GM19397 (cell line): ENCODE data around the gene LOXL3.

Source experiments
- ATAC-seq: cut with Tn5 transposase; IDR thresholded peaks from one replicate; pipeline ENCODE4 v1.9.1; 2021; ENCODE audit warnings: mild to moderate bottlenecking, moderate library complexity; ENCODE audit not compliant: unreplicated experiment

LOXL3 gene

GRCh38 chr2:74530239-74531187, 23.2 kb downstream of the LOXL3 start:
- peak; percentile 30 for ATAC-seq

- ATAC-seq, result peak; percentile 80
Observed at GRCh38 chr2:74529357-74530238, 24.1 kb downstream of the LOXL3 start, which contains the start of the genes AUP1 and HTRA2. TSS of gene AUP1 (minus strand) at chr2:74529706. CDS start at chr2:74529629, 77 bp downstream. TSS of gene HTRA2 (plus strand) at chr2:74529933. CDS start at chr2:74530007, 74 bp downstream.

DNA sequence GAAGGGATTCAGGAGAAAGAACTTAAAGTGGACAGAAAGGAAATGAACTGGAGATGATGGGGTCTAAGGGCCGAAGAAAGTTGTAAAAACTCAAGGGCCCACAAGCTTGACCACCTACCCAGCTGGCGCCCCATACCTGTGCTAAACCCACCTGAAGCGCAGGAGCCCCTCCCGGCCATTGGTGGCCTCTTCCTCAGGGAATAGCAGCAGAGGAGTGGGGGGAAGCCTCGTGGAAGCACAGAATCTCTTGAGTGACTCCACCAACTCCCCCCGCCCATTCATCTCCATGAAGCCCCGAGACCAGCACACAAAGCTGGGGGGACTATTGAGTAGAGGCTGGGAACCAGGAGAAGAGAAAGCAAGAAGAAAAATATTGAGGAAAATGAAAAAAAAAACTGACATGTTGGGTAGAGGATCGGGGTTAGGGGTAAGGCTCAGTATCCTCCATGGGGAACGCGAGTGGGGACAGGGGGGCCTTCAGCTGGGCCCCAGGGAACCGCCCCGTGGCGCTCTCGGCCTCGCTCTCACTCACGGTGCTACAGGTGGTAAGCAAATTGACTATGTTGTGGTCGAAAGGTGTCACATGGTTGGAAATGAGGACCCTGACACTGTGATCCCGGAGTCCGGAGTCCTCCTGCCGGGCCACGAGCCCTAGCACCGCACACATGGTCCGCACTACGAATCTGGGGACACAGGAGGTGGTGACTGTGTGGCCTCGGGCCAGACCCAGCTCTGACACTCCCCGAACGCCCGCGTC, 25.0 kb downstream of the LOXL3 start:
- ATAC-seq, result peak; percentile 6

DNA sequence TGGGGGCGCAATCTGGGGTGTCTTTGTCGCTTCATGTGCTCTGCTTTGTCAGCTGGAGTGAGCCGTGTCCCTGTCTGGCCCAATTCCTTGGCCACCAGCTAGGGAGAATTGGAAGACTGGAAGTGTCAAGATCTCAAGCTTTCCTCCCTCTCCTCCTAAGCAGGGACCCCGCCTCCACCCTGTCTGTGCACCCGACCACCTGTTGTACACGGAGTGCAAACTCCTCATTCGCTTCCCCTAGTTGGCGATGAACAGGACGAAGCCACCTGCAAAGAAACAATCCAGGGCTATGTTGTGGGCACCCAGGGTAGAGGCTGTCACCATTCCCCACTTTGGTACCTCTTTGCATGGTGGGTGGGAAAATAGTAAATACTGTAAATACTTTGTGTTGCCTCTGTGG, 26.0 kb downstream of the LOXL3 start:
- no peak for ATAC-seq

DNA sequence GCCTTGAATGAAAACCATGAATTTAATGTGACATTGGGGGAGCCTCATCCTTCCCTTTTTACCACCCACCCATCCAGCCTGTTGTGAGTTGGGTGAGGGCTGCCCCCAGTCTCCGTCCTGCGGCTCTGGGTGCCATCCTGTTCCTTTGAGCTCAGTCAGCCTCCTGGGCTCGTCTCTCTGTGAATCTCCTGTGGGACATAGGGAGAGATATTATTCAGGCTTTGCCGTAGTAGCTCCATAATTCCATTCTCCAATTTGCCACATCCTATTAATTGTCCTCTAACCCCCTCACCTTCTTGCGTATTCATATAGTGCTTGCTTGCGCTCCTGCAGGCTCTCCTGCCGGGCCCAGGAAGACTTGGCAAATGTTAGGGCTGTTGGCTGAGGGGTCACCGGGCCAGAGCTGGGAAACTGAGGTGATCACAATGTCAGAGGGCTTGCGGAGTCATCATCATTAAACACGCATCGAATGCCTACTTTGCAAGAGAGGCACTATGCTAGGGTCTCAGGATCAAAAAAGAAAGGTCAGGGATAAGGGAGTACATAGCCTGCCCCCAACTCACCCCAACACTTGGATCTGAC, 27.0 kb downstream of the LOXL3 start:
- ATAC-seq, result no peak

DNA sequence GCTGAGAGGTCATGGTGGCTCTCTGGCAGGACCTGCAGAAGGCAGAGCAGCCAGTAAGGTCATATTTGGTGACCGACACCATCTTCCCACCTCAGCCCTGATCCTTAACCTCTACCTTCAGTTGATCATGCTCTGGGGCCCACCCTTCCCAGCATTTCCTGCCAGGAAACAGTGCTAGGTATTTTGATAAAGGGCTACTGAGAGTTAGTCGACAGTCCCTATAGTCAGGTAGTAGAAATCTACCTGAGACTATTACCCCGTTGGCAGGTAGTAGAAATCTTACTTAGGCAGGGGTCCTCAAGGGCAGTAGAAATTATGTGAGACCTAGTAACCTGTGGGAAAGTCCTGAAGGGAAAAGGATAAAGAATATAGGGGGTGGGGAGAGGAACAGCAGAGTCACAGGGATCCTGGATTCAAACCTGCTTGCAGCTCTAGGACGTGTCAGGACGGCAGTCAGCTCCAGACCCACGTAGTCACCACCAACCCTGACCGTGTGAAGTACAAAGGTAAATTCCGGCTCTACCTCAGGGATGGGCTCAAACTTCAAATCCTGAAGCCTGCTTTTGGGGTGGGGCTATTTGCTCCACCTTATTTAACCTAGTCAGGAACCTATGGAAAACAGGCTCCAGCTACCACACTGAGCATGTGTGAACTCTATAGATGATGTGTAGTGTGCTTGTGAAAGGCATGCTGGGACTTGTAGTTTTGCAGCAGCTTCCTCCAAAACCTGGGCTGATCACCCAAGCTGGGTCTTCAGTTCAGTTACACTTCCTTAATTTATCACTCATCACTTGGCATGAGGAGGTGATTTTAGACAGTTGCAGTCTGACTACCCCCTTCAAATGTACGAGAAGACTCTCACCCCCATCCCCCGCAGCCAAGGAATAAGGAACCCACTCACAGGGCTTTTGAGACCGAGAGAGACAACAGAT, 27.8 kb downstream of the LOXL3 start, which contains the start of gene DQX1:
TSS of gene DQX1 (minus strand) at position 515 of the 932 bp plus-strand sequence. CDS start at position 13, 502 bp downstream.
- ATAC-seq, result no peak

DNA sequence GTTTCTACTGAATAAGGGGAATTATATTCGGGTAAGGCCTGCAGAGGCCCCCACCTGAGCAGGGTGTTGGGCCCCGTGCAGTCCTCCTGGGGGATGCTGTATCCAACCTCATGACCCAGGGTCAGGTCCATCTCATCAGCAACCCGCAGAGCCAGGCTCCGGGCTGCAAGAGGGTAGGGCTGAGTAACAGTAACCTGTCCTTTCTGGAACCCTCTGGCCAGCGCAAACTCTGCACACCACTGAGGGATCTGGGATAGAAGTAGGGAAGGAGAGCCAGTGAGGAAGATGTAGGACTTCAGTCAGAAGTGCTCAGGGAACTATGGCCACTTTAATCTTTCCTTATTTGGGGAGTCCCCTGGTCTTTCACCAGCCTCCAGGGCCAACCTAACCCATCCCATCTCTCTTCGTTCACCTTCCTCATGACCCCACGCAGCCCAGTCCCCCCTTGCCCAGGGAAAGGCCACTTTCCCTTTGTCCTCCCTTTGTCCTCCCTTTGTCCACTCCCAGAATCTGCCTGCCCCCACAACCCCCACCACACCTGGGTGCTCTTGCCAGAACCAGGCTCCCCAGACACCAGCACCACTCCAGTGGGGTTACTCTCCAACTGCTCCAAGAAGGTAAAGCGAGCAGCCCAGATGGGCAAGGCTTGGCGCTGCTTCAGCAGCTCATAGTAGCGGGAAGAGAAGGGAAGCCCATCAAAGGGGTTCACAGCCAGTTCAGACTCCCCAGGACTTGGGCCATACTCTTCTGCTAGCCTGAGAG, 28.6 kb downstream of the LOXL3 start:
- no peak for ATAC-seq

DNA sequence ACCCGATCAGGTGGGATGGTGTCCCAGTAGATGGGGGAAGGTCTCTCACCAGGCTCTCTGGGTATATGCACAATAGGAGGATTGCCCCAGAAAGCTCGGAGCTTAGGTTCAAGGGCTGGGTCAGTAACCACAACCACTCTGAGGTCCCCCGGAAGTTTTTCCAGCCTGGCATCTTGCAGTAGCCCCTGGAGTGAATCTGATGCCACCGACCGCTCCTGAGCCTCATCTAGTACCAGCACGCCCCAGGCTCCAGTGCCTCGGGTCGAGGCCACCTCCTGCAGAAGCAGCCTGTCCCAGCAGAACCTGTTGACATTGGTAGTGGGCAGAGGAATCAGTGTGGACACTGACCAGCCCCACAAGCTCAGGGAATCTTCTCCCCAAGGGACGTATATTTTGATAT, 29.7 kb downstream of the LOXL3 start:
- no peak for ATAC-seq

GRCh38 chr2:74522516-74522915, 31.2 kb downstream of the LOXL3 start:
- no peak for ATAC-seq

DNA sequence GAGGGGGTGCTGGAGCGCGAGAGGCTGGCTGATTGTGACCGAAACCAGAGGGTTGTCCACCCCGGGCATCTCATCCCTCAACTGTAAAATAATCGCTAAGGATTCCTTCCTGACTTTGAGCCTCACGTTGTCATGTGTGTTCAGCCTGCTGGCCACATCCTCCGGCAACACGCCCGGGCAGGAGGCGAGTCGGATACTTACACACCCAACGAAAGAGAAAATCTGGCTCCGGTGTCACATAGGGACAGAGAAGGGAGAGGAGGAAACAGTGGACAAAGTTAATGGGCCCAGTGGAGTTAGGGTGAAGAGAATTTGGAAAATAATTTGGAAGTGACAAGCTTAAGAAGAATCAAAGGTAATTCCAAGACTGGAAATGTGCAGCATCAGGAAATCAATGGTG, 37.1 kb downstream of the LOXL3 start:
- ATAC-seq, result no peak

DNA sequence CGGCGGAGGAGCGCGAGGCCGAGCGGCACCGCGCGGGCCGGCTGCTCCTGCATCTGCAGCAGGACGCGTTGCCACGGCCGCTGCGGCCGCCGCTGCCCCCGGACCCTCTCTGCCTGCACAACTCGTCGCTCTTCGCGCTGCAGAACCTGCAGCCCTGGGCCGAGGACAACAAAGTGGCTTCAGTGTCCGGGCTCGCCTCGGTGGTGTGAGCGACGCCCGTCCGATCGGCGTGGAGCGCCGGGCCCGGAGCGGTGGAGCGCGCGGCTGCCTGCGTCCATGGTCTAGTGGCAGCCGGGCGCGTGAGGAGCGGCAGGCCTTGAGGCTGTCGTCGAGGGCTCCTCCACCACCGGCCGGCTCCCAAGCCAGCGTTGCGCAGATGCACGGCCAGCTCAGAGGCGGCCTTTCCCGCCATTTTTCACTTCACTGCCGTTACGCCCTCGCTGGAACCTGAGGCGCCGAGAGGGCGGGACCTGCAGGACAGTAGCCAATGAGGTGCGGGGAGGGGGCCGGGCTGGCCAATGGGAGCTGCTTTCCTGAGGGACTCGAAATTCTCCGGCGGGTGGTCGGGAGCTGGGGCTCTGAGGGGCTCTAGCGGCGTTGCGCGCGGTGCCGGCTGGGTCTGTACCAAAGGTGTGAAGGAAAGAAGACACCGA, 37.6 kb downstream of the LOXL3 start:
- peak; percentile 68 for ATAC-seq

GRCh38 chr2:74515271-74515980, 38.3 kb downstream of the LOXL3 start:
- no peak for ATAC-seq

DNA sequence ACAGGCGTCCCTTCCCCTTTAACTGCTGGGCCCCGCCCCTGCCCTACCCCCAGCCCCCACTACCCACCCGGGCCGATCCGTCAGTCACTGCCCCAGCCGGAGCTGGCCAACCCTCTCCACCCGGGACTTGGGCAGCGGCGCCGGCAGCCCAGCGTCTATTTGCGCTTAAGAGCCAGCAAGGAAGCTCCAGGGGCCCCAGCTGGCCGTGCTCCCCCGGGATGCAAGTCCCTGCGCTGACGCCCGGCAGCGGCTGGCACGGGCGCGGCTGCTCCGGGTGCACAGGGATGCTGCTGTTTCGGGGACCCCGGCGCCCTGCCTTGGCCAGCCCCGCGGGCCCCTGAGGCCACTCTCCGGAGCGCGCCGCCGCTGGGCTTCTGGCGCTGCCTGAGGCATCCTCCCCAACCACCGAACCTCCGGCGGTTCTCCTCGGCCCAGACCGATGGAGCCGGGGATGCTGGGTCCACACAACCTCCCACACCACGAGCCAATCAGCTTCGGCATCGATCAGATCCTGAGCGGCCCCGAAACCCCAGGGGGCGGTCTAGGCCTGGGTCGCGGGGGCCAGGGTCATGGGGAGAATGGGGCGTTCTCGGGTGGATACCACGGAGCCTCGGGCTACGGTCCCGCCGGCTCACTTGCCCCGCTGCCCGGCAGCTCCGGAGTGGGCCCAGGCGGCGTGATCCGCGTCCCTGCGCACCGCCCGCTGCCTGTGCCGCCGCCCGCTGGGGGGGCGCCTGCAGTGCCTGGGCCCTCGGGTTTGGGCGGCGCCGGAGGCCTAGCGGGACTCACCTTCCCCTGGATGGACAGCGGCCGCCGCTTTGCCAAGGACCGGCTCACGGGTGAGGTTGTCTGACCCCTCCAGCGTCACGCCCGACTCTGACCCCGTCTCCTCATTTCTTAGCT, 39.1 kb downstream of the LOXL3 start, which contains the start of gene TLX2:
TSS of gene TLX2 (plus strand) at position 83 of the 903 bp plus-strand sequence. CDS start at position 440, 357 bp downstream.
- ATAC-seq, result no peak

DNA sequence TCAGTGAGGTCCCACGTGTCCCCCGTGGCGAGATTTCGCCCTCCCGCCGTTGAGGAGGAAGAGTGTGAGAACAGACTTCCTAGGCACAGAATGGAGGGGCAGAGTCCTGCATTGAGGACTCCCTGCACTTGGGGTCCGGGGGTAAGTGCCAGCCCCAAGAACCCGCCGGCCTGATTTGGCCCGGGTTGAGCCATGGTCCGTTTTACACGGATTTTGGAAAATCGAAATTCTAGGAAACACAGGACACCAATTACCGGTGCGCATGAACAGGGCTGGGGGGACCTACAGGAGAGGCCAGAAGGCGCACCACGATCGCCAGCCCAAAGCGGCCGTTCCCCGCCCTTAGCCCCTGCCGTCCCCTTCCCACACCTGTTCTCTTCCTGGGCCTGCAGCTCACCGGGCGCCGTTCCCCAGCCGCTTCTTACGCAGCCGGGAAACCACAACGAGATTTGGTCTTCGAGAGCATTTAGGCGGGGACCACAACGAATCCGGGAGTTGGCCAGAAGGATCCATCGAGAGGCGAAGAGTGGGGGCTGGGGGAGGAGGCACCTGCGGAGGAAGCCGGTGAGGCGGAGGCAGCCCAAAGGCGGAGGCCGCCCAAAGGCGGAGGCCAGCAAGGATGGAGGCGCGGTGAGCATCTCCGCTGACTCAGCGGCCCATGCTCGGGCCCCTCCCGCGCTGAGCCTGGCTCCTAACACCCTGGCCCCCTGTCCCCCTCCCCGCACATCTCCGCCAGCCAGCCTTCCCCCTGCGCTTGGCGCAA, 40.0 kb downstream of the LOXL3 start:
- no peak for ATAC-seq
